T-helper 9 cell (primary cell): Measurements from ENCODE around the gene CYP2S1.
"Not testable (repeated sequence)": the region's sequence is repeated elsewhere in the genome, so short reads cannot be mapped to it uniquely, and the experiment has no call there.

Experiments
- DNase-seq: peaks from one replicate; pipeline ENCODE4 v3.0.0-alpha.2; 2020
- total RNA-seq, 2 donors: gene quantifications; one replicate each; lab custom pipeline; 2026; lab: John Stamatoyannopoulos, UW

Gene CYP2S1, protein sequence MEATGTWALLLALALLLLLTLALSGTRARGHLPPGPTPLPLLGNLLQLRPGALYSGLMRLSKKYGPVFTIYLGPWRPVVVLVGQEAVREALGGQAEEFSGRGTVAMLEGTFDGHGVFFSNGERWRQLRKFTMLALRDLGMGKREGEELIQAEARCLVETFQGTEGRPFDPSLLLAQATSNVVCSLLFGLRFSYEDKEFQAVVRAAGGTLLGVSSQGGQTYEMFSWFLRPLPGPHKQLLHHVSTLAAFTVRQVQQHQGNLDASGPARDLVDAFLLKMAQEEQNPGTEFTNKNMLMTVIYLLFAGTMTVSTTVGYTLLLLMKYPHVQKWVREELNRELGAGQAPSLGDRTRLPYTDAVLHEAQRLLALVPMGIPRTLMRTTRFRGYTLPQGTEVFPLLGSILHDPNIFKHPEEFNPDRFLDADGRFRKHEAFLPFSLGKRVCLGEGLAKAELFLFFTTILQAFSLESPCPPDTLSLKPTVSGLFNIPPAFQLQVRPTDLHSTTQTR
- 0 to 0.21 reads per million in 2 donors for total RNA-seq

DNA sequence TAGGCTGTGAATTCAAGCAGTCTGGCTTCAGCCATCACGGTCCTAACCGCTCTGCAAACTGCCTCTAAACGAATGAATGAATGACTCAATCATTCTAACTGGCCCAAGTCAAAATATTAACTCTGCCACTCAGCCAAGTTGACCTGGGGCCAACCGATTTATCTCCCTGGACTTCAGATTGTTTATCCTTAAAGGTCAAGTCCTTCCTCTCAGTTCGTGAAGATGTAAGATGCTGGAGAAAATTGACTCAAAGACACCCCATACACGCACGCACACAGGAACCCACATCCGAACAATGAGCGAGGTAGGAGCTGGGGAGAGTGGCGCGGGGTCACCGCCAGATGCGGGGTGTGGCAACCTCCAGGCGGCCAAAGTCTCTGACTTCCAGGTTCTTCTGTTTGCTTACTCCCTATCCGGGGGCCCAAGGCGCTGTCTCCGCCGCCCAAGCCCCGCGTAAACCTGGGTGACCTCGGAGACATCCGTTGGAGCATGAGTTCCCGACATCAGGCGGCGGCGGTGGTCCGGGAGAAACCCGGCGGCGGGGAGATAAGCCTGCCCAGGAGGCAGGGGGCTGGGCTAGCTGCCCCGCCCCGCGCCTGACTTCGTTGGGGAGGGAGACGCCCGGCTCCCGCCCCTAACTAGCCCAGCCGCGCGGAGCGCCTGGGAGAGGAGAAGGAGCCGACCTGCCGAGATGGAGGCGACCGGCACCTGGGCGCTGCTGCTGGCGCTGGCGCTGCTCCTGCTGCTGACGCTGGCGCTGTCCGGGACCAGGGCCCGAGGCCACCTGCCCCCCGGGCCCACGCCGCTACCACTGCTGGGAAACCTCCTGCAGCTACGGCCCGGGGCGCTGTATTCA, at the start of gene CYP2S1:
CYP2S1 (plus strand) TSS at position 646 of the 856 bp plus-strand sequence; CDS start at position 692, 46 bp downstream.
- DNase-seq: peak; percentile 7

DNA sequence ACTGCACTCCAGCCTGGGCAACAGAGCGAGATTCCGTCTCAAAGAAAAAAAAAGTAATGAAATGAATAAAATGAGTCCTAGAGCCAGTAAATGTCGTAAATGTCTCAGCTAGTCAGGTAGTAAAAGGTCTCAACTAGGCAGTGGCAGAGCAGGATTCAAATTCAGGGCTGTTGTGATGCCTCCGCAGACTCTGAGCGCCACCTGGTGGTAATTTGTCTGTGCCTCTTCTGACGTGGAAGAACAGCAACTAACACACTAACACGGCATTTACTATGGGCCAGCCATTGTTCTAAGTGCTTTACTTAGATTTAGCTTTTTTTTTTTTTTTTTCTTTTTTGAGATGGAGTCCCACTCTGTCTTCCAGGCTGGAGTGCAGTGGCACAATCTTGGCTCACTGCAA, 48.6 kb upstream of the CYP2S1 start:
- peak; percentile 91 for DNase-seq

DNA sequence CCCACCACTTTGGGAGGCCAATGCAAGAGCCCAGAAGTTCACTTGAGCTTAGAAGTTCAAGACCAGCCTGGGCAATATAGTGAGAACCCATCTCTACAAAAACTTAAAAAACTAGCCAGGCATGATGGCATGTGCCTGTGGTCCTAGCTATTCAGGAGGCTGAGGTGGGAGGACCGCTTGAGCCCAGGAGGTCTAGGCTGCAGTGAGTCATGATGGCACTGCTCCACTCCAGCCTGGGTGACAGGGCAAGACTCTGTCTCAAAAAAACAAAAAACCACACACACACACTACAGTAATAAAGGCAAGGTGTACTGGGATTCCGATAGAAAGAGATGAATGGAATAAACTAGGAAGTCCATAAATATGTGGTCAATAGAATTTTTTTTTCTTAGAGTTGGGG, 43.2 kb upstream of the CYP2S1 start:
- no peak for DNase-seq

DNA sequence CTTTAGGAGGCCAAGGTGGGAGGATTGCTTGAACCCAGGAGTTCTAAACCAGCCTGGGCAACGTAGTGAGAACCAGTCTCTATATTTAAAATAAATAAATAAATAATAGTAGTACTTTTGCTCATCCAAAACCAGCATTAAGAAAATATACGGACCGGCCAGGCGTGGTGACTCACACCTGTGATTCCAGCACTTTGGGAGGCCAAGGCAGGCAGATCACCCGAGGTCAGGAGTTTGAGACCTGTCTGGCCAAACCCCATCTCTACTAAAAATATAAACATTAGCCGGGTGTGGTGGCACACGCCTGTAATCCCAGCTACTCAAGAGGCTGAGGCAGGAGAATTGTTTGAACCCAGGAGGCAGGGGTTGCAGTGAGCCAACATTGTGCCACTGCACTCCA, 42.0 kb upstream of the CYP2S1 start:
- not testable (repeated sequence) for DNase-seq

DNA sequence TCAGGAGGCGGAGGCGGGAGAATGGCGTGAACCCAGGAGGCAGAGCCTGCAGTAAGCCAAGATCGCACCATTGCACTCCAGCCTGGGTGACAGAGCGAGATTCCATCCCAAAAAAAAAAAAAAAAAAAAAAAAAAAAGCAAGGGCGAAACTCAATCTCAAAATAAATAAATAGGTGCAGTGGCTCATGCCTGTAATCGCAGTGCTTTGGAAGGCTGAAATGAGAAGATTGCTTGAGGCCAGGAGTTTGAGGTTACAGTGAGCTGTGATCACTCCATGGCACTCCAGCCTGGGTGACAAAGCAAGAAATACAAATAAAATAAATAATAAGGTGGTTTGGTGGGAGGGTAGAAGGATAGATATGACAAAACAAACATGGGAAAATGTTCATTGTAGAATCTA, 39.0 kb upstream of the CYP2S1 start:
- no peak for DNase-seq

DNA sequence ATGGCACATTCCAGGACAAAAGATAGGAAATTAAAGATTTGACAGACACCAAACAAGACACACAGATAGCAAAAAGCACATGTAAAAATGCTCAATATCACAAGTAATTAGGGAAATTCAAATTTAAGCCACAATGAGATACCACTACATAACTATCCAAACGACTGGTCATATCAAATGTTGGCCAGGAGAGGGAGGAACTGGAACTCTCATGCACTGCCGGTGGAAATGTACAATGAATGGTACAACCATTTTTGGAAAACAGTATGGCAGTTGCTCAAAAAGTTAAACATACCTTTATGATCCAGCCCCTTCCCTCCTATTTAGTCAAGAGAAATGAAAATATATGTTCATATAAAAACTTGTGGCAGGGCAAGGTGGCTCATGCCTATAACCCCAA, 36.8 kb upstream of the CYP2S1 start:
- no peak for DNase-seq

DNA sequence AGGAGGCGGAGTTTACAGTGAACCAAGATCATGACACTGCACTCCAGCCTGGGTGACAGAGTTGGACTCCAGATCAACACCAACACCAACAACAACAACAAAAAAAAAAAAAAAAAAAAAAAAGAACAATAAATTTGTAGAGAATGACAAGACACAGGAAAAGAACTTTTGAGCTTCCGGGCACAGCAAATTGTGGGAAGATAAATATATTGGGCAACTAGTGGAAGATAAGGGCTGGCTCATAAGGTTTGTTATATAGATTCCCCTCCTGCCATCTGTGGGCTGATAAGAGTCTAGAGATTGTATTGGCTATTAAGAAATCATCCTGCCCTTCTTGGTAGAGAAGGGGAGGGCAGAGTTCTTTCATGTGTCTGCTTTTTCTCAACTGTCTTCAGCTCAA, 33.1 kb upstream of the CYP2S1 start:
- DNase-seq: no peak

DNA sequence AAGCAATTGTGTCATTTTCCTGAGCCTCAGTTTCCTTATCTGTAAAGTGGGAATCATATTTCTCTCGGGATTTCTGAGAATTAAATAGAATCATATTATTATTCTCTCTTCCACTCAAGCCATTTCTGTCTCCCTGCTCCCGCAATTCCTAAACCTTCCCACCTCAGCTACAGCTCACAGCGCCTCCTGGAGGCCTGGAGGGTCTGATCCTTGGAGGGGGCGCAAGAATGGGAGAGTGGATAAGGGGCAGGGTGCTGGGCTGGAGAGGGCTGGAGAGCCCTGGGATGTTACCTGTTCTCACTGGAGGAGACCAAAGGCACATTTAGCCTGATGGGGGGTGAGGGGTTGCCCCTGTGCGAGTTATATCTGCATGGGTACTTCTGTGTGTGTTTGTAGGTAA, 31.1 kb upstream of the CYP2S1 start:
- no peak for DNase-seq

DNA sequence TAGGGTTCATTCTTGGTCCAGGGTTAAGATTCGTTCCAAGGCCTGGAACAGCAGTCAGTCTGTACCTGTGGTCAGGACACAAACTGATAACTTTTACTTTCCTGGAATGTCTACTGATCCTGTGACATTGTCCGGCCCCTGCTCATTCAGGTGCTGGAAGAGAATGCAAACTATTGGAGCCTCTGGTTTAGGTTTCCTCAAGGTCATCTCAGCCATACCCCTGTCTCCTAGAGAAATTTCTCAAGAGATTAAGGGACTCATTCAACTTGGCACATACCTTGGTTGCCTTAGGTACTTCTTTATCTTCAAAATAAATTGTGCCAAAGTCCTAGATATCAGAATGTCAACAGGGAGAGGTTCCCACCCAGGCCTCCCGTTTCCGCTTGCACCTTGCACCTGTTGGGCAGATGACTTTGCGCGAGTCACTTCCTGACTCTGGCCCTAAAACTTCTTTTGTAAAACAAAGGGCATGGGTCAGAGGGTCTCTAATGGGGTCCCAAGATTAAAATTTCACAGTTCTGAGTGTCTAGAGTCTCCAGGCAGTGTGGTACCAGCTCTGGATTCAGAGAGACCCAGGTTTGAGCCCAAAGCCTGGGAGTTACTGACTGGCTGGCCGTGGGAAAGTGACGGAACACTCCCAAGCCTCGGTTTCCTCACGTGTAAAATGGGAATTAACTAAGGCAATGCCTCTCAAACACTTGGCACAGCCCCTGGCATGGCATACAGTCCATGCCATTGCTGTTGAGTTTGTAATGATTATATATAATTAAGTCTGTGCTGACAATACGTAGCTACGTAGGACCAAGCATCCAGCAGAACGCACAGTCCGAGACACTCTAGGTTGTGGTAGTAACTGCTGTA, 25.8 kb upstream of the CYP2S1 start:
- no peak for DNase-seq

DNA sequence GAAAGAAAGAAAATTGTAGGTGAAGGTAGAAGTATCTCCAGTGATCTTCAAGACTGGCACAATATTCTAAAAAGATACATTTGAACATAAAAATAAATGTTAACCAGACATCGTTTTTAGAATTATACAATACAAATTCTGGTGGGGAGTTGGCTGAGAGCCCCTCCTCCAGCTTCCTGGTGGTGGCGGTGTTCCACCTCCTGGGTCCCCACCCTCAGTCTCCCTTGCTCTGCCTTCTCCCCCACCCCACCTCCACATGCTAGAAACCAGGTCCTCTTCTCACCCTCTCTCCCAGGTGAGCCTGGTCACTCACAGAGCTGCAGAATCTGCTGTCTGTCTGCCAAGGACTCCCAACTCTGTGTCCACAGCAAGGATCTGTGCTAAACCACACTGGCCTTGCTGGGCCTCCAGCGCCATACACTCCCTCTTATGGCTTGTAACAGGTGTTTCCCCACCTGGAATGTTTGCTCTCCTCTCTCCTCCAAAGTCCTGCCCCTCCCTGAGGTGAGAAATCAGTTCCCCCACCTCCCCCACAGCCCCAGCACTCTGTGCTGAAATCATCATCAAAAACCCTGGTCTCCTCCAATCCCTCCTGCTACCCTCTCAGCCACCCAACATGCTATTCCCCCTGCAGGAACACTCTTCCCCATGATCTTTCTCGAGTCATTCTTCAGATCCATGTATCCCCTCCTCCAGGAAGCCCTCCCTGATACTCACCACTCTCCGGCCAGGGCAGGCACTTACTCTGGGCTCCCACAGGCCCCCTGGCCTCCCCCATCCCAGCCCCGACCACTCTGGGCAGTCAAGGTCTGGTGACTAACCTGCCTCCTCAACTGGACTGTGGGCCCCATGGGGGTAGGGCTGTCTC, 20.5 kb upstream of the CYP2S1 start:
- DNase-seq: no peak

DNA sequence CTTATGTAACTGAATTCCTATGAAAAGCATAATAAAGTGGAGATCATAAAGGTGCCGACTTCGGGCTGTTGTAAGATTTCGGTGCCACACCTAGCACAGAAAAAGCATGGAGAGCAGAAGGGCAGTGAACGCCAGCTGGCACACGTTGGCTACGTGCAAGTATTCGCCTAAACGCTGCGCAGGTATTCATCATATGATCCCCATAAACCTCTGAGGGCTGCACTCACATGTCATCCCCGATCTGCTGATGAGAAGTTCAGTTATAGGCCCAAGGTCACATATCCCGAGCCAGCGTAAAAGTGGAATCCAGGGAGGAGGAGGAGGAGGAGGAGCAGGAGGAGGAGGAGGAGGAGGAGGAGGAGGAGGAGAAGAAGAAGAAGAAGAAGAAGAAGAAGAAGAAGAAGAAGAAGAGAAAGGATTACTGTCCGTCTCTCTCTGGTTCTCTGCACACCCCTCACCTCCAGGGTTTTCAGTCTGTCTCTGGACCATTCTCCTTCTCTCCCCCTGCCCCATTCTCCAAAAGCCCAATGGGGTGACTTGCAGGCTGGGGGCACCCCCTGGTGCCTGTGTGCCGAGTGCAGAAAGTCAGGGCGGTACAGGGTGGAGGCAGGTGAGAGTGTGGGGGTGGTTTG, 18.6 kb upstream of the CYP2S1 start:
- no peak for DNase-seq

DNA sequence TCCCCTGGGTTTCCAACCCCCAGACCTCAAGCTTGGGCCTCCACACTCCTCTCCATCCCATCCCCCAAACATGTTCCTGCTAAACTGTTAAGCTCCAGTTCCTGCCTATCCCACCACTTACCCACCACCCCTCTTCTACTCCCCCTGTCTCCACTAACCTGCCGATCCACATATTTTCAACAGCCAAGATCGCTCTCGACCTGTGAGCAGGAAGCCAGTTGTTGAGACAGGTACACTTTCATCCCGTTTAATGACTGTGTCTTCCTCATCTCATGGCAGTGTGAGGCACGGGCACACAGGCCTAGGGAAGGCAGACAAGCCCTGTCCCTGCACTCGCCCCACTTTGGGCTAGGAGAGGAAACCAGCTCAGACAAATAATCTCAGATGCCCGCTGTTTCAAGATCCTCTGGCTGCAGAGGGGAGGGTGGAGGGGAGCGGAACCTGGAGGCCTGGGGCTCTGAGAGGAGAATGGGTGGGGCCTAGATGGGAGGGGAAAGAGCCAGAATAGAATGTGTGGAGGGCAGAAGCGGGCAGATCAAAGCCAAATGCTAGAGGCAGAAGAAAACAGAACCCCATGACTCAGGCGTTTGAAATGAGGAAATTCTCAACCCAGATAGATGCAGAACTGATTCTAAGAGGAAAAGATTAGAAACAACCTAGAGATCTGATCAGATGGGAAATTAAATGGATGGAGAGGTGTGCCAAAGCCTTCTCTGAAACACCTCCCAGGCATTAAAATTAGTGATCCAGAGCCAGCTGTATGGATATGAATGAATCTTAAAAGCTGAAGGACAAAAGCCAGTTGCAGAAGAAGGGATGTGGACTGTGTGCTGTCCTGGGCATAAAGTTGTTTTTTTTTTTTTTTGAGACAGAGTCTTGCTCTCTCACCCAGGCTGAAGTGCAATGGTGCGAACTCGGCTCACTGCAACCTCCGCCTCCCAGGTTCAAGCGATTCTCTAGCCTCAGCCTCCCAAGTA, 16.9 kb upstream of the CYP2S1 start:
- DNase-seq: peak; percentile 5

DNA sequence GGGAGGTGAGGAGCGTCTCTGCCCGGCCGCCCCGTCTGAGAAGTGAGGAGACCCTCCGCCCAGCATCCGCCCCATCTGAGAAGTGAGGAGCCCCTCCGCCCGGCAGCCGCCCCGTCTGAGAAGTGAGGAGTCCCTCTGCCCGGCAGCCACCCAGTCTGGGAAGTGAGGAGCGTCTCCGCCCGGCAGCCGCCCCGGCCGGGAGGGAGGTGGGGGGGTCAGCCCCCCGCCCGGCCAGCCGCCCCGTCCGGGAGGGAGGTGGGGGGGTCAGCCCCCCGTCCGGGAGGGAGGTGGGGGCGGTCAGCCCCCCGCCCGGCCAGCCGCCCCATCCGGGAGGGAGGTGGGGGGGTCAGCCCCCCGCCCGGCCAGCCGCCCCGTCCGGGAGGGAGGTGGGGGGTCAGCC, 12.8 kb upstream of the CYP2S1 start:
- not testable (repeated sequence) for DNase-seq

DNA sequence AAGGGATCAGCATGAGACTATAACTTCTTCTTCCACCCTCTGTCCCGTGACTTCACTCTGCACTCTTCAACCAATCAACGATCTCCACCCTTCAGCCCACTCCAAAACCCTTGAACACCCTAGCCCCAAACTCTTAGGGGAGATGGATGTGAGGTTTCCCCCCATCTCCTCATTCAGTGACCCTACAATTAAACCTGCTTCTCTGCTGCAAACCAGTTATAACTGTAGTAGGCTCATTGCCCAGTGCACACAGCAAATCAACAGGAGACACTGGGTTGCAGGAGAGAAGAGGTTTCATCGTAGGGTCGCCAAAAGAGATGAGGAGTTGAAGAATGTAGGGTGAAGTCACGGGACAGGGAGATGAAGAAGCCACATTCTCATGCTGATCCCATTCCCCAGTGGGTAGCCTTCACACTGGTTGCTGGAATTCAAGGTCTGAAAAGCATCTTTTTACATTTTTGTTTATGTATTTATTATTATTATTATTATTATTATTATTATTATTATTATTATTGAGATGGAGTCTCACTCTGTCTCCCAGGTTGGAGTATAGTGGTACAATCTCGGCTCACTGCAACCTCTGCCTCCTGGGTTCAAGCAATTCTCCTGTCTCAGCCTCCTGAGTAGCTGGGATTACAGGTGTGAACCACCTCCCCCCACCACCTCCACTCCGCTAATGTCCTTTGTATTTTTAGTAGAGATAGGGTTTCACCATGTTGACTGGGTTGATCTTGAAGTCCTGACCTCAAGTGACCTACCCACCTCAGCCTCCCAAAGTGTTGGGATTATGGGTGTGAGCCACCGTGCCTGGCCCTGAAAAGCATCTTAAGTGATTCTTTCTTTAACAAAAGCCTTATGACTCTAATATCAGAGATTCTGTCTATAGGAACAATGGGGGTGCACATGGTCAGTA, 5.8 kb upstream of the CYP2S1 start:
- DNase-seq: no peak

DNA sequence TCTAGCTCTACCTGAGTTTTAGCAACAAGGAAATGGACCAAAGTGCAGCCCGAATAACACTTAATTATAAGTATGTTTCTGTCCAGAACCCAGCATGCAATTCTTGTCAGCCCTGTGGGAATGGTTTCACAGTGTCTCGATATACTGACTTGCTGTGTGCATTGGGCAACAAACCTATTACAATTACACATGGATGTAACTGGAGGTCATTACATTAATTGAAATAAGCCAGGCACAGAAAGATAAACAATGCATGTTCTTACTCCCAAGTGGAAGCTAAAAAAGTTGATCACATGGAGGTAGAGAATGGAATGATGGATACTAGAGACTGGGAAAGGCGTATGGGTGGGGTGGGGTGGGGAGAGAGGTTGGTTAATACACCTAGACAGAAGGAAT, 5.1 kb upstream of the CYP2S1 start:
- no peak for DNase-seq

DNA sequence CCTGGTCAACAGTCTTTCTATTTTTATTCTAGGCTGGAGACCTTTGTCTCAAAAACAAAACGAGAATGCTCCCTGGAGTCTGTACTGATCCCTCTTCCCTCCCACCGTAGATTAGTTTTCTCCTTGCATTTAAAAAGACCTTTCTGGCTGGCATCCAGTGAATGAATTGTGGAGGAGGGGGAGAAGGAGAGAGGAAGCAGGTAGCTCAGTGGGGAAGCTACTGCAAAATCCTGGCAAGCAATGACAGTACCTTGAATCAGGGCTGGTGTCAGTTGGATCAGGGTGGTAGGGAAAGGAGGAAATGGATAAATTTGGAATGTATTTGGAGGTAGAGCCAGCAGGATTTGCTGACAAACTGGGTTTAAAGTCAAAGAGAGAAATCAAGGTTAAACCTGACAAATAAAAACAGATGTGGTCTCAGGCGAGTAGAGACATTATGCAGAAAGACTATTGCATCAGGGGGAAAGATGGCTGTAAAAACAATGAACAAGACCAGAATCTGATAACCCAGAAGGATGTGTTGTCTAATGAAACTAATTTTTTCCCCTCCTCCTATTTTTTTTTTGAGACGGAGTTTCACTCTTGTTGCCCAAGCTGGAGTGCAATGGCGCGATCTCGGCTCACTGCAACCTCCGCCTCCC, 3.5 kb upstream of the CYP2S1 start:
- no peak for DNase-seq

DNA sequence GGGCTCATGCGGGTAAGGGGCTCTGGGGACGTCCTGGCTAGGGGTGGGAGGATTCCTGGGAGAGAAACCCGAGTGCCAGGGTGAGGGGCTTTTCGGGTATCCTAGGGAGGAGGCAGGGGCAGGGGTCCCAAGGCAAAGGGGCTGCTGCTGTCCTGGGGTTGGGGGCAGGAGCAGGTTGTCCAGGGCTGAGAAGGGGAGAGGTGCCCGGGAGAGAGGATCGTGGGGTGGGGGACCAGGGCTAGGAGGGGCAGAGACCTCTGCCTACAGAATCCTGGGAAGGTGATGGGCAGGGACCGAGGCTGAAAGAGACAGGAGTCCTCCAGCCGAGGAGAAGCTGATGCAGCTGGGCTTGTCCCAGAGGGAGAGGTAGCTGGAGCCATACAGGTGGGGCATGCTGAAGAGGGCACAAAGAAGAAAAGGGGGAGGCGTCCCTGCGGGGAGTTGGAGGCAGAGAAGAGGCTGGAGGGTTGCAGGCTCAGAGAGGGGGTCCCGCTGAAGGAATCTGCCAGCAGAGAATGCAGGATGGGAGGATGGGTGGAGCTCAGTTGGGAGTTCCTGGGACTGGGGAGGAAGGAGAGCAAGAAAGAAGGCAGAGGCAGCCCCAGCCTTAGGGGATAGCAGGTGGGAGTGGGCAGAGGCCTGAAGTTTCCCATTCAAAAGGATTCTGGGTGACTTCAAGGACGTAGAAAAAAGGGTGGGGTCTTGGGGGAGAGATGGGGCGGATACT, 574 bp downstream of the CYP2S1 start:
- DNase-seq: no peak

DNA sequence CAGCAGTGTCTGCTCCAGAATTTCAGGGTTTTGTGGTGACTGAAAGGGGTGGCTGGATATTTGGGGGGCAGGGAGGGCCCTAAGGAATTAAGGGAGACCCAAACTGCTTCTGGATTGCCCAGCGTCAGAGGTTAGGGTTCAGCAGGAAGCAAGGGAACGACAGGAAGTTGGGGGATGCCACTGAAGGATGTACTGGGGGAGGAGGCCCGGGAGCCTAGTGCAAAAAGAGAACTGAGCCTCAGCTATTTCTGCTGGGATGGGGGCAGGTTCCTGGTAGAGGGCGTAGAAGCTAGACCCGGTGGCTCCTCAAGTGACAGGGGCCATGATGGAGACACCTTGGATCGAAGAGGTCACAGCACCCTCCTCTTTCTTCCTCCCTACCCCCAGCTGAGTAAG, 1.1 kb downstream of the CYP2S1 start:
- no peak for DNase-seq
